AG09319 (cell line): ENCODE data around the gene PACS2.
"Not testable (repeated sequence)": the region's sequence is repeated elsewhere in the genome, so short reads cannot be mapped to it uniquely, and the experiment has no call there.

Experiments
- DNase-seq: peaks from one replicate; pipeline ENCODE4 v3.0.0-alpha.2; 2010; ENCODE audit warnings: low read depth; ENCODE audit errors: extremely low read depth
- CTCF ChIP-seq: IDR thresholded peaks from 2 replicates; pipeline ENCODE4 v1.5.1; 2011; ENCODE audit warnings: low read depth, mild to moderate bottlenecking, inconsistent platforms, low read length, moderate library complexity

The PACS2 gene

DNA sequence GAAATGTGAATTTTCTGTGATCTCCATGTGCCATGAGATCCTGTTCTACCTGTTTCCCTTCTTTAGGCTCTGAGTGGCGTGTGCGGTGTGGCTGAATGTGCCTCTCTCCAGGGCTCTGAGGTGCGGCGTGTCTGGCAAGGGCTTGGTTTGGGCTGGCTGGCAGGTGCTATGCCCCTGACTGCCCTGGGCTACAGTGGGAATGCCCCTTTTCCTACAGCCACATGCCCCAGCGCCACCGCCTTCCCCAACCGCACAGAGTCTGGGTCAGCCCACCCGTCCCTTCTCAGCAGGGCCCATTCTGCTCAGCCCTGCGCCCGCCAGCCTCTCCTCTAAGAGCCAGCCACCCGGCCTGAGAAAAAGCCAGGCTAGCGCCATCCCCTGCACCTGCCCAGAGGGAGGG, 41.5 kb upstream of the PACS2 start:
- no peak for TF ChIP-seq CTCF
- DNase-seq = no peak

GRCh38 chr14:105274637-105275036, 39.9 kb upstream of the PACS2 start:
- DNase-seq = no peak

GRCh38 chr14:105275267-105275946, 39.1 kb upstream of the PACS2 start:
- peak; percentile 14 for DNase-seq
- TF ChIP-seq CTCF = no peak

More at GRCh38 chr14:105274637-105275036, 39.9 kb upstream of the PACS2 start:
- TF ChIP-seq CTCF = no peak

- DNase-seq = not testable (repeated sequence)
Observed at GRCh38 chr14:105277448-105277847, 37.1 kb upstream of the PACS2 start.

GRCh38 chr14:105279642-105280361, 34.7 kb upstream of the PACS2 start:
- DNase-seq = no peak
- TF ChIP-seq CTCF = no peak

GRCh38 chr14:105280525-105280924, 34.0 kb upstream of the PACS2 start:
- TF ChIP-seq CTCF = no peak
- DNase-seq = no peak

- DNase-seq = no peak
- TF ChIP-seq CTCF = peak; percentile 69
Observed at GRCh38 chr14:105281371-105282097, 33.0 kb upstream of the PACS2 start.
